Tibial nerve (tissue), 4 donors: Measurements from ENCODE around the gene BIRC5. TPM values are rescaled to one million over a fixed set of nuclear protein-coding genes. Genes with fewer than 3 reads are reported as not detected.

Experiments
- DNase-seq, 2 donors: peaks; one replicate each; pipeline ENCODE4 v3.0.0-alpha.2; 2019; ENCODE audit warnings: low spot score in 2 of 2
- H3K27ac ChIP-seq, 4 donors: fragments of 200-600 bp; sonication (generic) in 3 of 4; one replicate each; pipeline ENCODE4 v1.5.1; 2017 to 2019; ENCODE audit warnings: mild to moderate bottlenecking in 1 of 4
- H3K27me3 ChIP-seq, 2 donors: fragments of 200-600 bp; sonication (generic) in 1 of 2; one replicate each; pipeline versions ENCODE4 v1.5.1 to v1.6.0; 2017 to 2019
- H3K36me3 ChIP-seq, 3 donors: fragments of 200-600 bp; sonication (generic); one replicate each; pipeline ENCODE4 v1.5.1; 2018 to 2019
- H3K4me1 ChIP-seq, 4 donors: fragments of 200-600 bp; sonication (generic) in 3 of 4; one replicate each; pipeline ENCODE4 v1.5.1; 2017 to 2019
- H3K4me3 ChIP-seq, 4 donors: fragments of 200-600 bp; sonication (generic) in 3 of 4; one replicate each; pipeline ENCODE4 v1.5.1; 2017 to 2019; ENCODE audit warnings: mild to moderate bottlenecking in 1 of 4, moderate library complexity in 1 of 4
- H3K9me3 ChIP-seq, 4 donors: fragments of 200-600 bp; sonication (generic) in 3 of 4; one replicate each; pipeline ENCODE4 v1.5.1; 2017 to 2019
- EP300 ChIP-seq, 2 donors: sonication (generic); formaldehyde crosslinking; IDR thresholded peaks; one replicate each; pipeline ENCODE4 v1.6.1; 2017; ENCODE audit warnings: antibody characterized with exemption in 2 of 2, mild to moderate bottlenecking in 1 of 2
- POLR2A ChIP-seq, 2 donors: fragments of 450-650 bp; IDR thresholded peaks; one replicate each; pipeline ENCODE4 v1.6.1; 2017; ENCODE audit warnings: antibody characterized with exemption in 2 of 2, mild to moderate bottlenecking in 2 of 2, moderate library complexity in 2 of 2
- WGBS, 2 donors: methylation state at CpG; one replicate each; pipeline ENCODE4 v1.1.5; 2018; 5-methylcytosine and 5-hydroxymethylcytosine counted together
- total RNA-seq, 4 donors: library from RNA; depleted of rRNA; stranded (reverse); fragments of >200 nt; gene quantifications; one replicate each; pipeline ENCODE4 v1.1.0, GENCODE V29; 2016
- TF ChIP-seq, protein P1 (sequence below), 5 experiments: fragments of 200-600 bp in 3 of 5; fragments of 450-650 bp in 2 of 5; sonication (generic) in 3 of 5; IDR thresholded peaks; one replicate each; pipeline ENCODE4 v1.5.1; 2016 to 2019; ENCODE audit warnings: antibody characterized with exemption in 5 of 5, mild to moderate bottlenecking in 3 of 5, moderate library complexity in 2 of 5

BIRC5 gene
- total RNA-seq, 4 donors from 2014 or later = 0.87 to 8.7 (median 0.98) TPM; not detected in 1

- no peak for DNase-seq
- 75 to 80% methylated on average over 21 of the region's 21 CpGs for WGBS, 2 donors
- H3K27ac ChIP-seq = no peak overlapping the region
Measured at GRCh38 chr17:78242024-78242742, 28.1 kb downstream of the BIRC5 start.

DNA sequence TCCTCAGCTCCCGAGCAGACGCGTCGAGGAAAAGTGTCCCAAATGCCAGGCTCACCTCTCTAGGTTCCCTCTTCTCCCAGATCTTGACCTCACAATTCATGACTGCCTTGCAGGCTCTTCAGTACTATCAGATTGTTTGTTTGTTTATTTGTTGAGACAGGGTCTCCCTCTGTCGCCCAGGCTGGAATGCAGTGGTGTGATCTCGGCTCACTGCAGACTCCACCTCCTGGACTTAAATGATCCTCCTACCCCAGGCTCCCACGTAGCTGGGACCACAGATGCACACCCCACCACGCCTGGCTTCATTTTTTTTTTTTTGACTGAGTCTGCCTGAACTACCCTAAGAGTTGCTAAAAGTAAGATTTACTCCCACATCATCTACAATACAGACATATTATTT is 33.3 kb downstream of the BIRC5 start:
- no peaks in the 10 kb centered on the region for H3K27me3 ChIP-seq
- H3K4me1 ChIP-seq = peaks cover 0 to 19% (median 10%) of the 10 kb centered on the region in 4 donors
- H3K27ac ChIP-seq = no peak overlapping the region
- H3K36me3 ChIP-seq = no peaks in the 10 kb centered on the region
- no peak overlapping the region for H3K4me3 ChIP-seq
- DNase-seq = no peak
- TF ChIP-seq POLR2A (IDR thresholded peaks at IDR 0.05) (no peak), EP300 (IDR thresholded peaks at IDR 0.05) (no peak)
- WGBS, 2 donors = 71 to 75% methylated on average over 8 of the region's 8 CpGs
- H3K9me3 ChIP-seq = peaks cover 0 to 5% (median 0%) of the 10 kb centered on the region in 4 donors

More at GRCh38 chr17:78242024-78242742, 28.1 kb downstream of the BIRC5 start:
- H3K36me3 ChIP-seq = no peaks in the 10 kb centered on the region
- H3K9me3 ChIP-seq = peaks cover 0 to 5% (median 0%) of the 10 kb centered on the region in 4 donors
- H3K27me3 ChIP-seq = no peaks in the 10 kb centered on the region
- TF ChIP-seq EP300 (IDR thresholded peaks at IDR 0.05) (no peak), POLR2A (IDR thresholded peaks at IDR 0.05) (no peak)
- TF ChIP-seq, protein P1, sequence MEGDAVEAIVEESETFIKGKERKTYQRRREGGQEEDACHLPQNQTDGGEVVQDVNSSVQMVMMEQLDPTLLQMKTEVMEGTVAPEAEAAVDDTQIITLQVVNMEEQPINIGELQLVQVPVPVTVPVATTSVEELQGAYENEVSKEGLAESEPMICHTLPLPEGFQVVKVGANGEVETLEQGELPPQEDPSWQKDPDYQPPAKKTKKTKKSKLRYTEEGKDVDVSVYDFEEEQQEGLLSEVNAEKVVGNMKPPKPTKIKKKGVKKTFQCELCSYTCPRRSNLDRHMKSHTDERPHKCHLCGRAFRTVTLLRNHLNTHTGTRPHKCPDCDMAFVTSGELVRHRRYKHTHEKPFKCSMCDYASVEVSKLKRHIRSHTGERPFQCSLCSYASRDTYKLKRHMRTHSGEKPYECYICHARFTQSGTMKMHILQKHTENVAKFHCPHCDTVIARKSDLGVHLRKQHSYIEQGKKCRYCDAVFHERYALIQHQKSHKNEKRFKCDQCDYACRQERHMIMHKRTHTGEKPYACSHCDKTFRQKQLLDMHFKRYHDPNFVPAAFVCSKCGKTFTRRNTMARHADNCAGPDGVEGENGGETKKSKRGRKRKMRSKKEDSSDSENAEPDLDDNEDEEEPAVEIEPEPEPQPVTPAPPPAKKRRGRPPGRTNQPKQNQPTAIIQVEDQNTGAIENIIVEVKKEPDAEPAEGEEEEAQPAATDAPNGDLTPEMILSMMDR (IDR thresholded peaks at IDR 0.05) = no peak
- no peak overlapping the region for H3K4me3 ChIP-seq
- H3K4me1 ChIP-seq = no peaks in the 10 kb centered on the region

- TF ChIP-seq, protein P1 (IDR thresholded peaks at IDR 0.05) = no peak
- no peak for TF ChIP-seq EP300 (IDR thresholded peaks at IDR 0.05)
- TF ChIP-seq POLR2A (IDR thresholded peaks at IDR 0.05) = no peak
- WGBS, 2 donors = 67 to 70% methylated on average over 29 of the region's 30 CpGs
- DNase-seq = no peak
Measured at GRCh38 chr17:78248051-78248914, 34.2 kb downstream of the BIRC5 start.

DNA sequence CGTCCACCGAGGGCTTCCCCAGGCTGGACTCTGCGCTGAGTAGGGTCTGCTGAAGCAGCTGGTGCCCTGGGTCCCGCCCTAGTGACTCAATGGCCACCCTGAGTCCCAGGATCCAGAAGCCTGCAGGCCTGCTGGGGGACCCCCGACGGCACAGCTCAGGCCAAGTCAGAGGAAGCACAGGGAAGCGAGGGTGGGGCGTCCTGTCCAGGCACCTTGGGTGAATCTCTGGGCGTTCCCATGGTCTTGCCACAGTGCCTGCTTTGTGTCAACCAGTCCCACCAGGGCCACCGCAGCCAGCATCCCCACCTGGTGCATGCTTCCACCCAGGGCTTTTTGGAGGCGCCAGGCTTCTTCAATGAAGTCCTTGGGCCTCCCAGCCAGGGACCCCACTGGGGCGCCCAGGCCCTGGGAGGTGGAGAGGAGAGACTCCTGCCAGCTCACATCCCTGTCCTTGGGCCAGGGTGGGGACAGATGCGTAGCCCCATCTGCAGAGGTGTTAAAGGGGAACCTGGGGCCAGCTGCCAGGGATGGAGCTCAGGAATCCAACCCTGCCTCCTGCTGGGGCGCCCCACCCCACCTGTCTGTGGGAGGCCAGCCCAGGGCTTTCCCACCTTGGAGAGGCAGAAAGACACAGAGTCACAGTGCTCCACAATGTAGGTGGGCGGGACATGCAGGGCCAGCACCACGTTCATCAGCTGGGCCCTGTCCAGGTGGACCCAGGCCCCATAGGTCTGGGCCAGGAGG is 35.2 kb downstream of the BIRC5 start:
- TF ChIP-seq, protein P1 (IDR thresholded peaks at IDR 0.05) = no peak
- no peak for TF ChIP-seq EP300 (IDR thresholded peaks at IDR 0.05)
- peaks cover 0 to 23% (median 18%) of the 10 kb centered on the region in 4 donors for H3K4me1 ChIP-seq
- H3K27ac ChIP-seq = no peak overlapping the region
- 74 to 82% methylated on average over 4 to 6 of the region's 16 CpGs for WGBS, 2 donors
- no peak overlapping the region for H3K4me3 ChIP-seq
- DNase-seq = no peak
- H3K36me3 ChIP-seq = no peaks in the 10 kb centered on the region
- H3K27me3 ChIP-seq = no peaks in the 10 kb centered on the region
- peaks cover 0 to 5% (median 0%) of the 10 kb centered on the region in 4 donors for H3K9me3 ChIP-seq

More at GRCh38 chr17:78248051-78248914, 34.2 kb downstream of the BIRC5 start:
- Histone ChIP-seq H3K4me3 (no peak overlapping the region), H3K4me1 (peaks cover 0 to 19% (median 12%) of the 10 kb centered on the region in 4 donors), H3K27me3 (no peaks in the 10 kb centered on the region), H3K27ac (no peak overlapping the region), H3K9me3 (peaks cover 0 to 5% (median 0%) of the 10 kb centered on the region in 4 donors), H3K36me3 (no peaks in the 10 kb centered on the region)
